Measurements from ENCODE around the gene HSD11B2. TPM values are rescaled to one million over a fixed set of nuclear protein-coding genes. Genes with fewer than 3 reads are reported as not detected.

HSD11B2 gene
- total and polyA plus RNA-seq, 2 experiments from 2014 or later = 0.93 to 2.3 TPM

GRCh38 chr16:67443265-67443664 lies 12.3 kb downstream of the HSD11B2 start:
- Histone ChIP-seq H3K4me3 (no peak overlapping the region), H3K9me3 (ENCODE audit: low read depth) (no peaks in the 10 kb centered on the region), H3K36me3 (replicated peaks; ENCODE audit: insufficient read depth, low read depth) (no peaks in the 10 kb centered on the region), H3K27ac (no peak overlapping the region), H4K20me1 (ENCODE audit: insufficient read depth, poor library complexity, severe bottlenecking) (peaks cover 47% of the 10 kb centered on the region), H3K4me2 (no peak overlapping the region), H2AFZ (no peak overlapping the region), H3K27me3 (no peaks in the 10 kb centered on the region), H3K9me2 (replicated peaks; ENCODE audit: insufficient read depth) (no peaks in the 10 kb centered on the region), H3K4me1 (ENCODE audit: insufficient read depth) (peaks cover 22% of the 10 kb centered on the region), H3K79me2 (peaks cover 6% of the 10 kb centered on the region)
- WGBS (ENCODE audit: low lambda C conversion rate, missing lambda C conversion rate) = 95% methylated on average over 6 of the region's 6 CpGs
- DNase-seq (ENCODE audit: low spot score) = no peak
- TF ChIP-seq EZH2phosphoT487 (IDR thresholded peaks at IDR 0.05; ENCODE audit: low read depth, severe bottlenecking, unreplicated experiment) (no peak), EZH2 (IDR thresholded peaks at IDR 0.05; ENCODE audit: borderline replicate concordance) (no peak), CTCF (IDR thresholded peaks at IDR 0.05; ENCODE audit: poor library complexity) (no peak)

DNA sequence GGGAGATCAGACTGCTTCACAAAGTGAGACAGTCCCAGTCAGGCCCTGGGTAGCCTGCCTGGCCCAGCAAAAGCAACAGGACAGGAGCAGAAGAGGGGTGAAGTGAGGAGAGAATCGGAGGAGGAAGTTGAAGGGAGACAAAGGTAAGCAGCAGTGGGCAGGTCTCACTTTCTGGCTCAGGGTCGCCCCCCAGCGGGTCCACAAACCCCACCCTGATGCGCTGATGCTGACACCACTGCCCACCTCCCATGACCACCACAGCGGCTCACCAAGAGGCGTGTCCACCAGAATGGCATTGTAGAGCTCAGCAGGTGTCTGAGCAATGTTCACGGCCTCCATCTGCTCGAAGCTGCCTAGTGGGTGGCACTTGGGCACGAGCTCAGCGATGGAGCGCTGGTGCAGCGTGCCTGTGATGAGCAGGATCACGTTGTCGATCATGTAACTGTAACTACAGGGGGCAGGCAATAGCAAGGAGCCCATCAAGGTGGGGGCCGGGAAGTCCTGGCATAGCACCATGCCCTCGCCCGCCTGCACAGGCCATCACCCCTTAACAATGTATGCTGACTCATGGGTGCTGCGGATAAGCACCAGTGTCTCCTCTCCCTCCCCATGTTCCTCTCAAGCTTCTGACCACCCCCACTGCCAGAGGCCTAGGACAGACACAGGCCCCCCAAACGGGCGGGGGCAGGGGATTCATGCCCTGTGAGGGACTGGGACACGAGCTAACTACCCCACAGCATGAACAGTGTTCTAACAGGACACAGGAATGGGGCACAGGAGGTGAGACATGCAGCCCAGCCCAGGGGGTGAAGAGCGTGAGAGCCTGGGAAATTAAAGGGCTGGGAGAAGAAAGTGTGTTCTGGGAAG lies 13.6 kb downstream of the HSD11B2 start:
- H3K4me1 ChIP-seq (ENCODE audit: insufficient read depth) = peaks cover 22% of the 10 kb centered on the region
- no peak overlapping the region for H3K27ac ChIP-seq
- no peak for DNase-seq (ENCODE audit: low spot score)

DNA sequence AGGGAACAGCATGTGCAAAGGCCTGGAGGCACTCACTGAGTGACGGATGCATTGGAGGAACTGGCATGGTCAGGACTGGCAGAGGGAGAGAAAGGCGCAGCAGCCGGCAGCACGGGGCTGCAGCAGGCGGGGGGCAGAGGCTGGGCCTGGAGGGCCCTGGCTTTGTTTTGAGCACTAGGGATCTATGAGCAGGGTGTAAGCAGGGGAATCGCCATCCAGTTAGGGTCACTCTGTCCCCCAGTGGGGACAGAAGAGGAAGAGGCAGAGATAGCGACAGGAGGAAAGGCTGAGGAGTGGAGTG lies 14.2 kb downstream of the HSD11B2 start:
- Histone ChIP-seq H3K9me3 (ENCODE audit: low read depth) (no peaks in the 10 kb centered on the region), H3K4me1 (ENCODE audit: insufficient read depth) (peaks cover 22% of the 10 kb centered on the region), H3K27me3 (no peaks in the 10 kb centered on the region), H3K4me2 (no peak overlapping the region), H3K79me2 (peaks cover 13% of the 10 kb centered on the region), H3K36me3 (replicated peaks; ENCODE audit: insufficient read depth, low read depth) (no peaks in the 10 kb centered on the region), H2AFZ (no peak overlapping the region), H4K20me1 (ENCODE audit: insufficient read depth, poor library complexity, severe bottlenecking) (peaks cover 59% of the 10 kb centered on the region), H3K4me3 (no peak overlapping the region), H3K27ac (no peak overlapping the region), H3K9me2 (replicated peaks; ENCODE audit: insufficient read depth) (no peaks in the 10 kb centered on the region)
- DNase-seq (ENCODE audit: low spot score) = no peak
- TF ChIP-seq EZH2 (IDR thresholded peaks at IDR 0.05; ENCODE audit: borderline replicate concordance) (no peak), EZH2phosphoT487 (IDR thresholded peaks at IDR 0.05; ENCODE audit: low read depth, severe bottlenecking, unreplicated experiment) (no peak), CTCF (IDR thresholded peaks at IDR 0.05; ENCODE audit: poor library complexity) (no peak)
- 97% methylated on average over 7 of the region's 7 CpGs for WGBS (ENCODE audit: low lambda C conversion rate, missing lambda C conversion rate)

More for the DNA sequence above, 13.6 kb downstream of the HSD11B2 start:
- H3K9me3 ChIP-seq (ENCODE audit: low read depth) = no peaks in the 10 kb centered on the region
- WGBS (ENCODE audit: low lambda C conversion rate, missing lambda C conversion rate) = 89% methylated on average over 22 of the region's 22 CpGs
- H3K79me2 ChIP-seq = peaks cover 12% of the 10 kb centered on the region
- peaks cover 57% of the 10 kb centered on the region for H4K20me1 ChIP-seq (ENCODE audit: insufficient read depth, poor library complexity, severe bottlenecking)
- no peaks in the 10 kb centered on the region for H3K9me2 ChIP-seq (replicated peaks; ENCODE audit: insufficient read depth)
- H3K36me3 ChIP-seq (replicated peaks; ENCODE audit: insufficient read depth, low read depth) = no peaks in the 10 kb centered on the region
- no peak overlapping the region for H3K4me3 ChIP-seq
- H3K27me3 ChIP-seq = no peaks in the 10 kb centered on the region
- TF ChIP-seq EZH2phosphoT487 (IDR thresholded peaks at IDR 0.05; ENCODE audit: low read depth, severe bottlenecking, unreplicated experiment) (no peak), EZH2 (IDR thresholded peaks at IDR 0.05; ENCODE audit: borderline replicate concordance) (no peak), CTCF (IDR thresholded peaks at IDR 0.05; ENCODE audit: poor library complexity) (no peak)
- H3K4me2 ChIP-seq = no peak overlapping the region
- H2AFZ ChIP-seq = no peak overlapping the region
